K562 (cell line): ENCODE measurements around the gene WFDC13.

Experiments
- ATF7 ChIP-seq: fragments of 450-650 bp; IDR thresholded peaks from 2 replicates; pipeline ENCODE4 v1.7.1; 2014; ENCODE audit warnings: mild to moderate bottlenecking, moderate library complexity
- SPI1 ChIP-seq: IDR thresholded peaks from 2 replicates; pipeline ENCODE4 v1.6.1; 2011; ENCODE audit warnings: low read depth, low read length, control low read depth, borderline replicate concordance
- TF ChIP-seq, protein P1 (sequence below): sonication (generic); formaldehyde crosslinking; IDR thresholded peaks from 2 replicates; pipeline ENCODE4 v1.8.0; 2022; ENCODE audit warnings: mild to moderate bottlenecking, missing genetic modification reagents

DNA sequence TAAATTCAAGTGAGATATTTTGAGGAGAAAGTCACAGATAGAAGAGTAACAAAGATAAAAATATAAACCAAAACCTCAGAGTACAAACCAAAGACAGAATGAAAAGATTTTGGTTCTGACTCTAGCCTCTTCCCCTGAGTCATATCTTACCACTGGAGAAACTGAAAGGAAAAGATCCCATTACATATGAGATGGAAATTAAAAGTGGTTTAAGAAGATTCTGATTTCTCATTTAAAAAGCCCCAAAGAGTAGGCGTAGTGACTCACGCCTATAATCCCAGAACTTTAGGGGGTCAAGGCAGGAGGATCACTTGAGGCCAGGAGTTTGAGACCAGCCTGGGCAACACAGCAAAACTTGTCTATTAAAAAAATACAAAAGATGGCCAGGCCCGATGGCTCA, 50.9 kb downstream of the WFDC13 start:
- TF ChIP-seq SPI1 (no peak), ATF7 (no peak)
- TF ChIP-seq, protein P1, sequence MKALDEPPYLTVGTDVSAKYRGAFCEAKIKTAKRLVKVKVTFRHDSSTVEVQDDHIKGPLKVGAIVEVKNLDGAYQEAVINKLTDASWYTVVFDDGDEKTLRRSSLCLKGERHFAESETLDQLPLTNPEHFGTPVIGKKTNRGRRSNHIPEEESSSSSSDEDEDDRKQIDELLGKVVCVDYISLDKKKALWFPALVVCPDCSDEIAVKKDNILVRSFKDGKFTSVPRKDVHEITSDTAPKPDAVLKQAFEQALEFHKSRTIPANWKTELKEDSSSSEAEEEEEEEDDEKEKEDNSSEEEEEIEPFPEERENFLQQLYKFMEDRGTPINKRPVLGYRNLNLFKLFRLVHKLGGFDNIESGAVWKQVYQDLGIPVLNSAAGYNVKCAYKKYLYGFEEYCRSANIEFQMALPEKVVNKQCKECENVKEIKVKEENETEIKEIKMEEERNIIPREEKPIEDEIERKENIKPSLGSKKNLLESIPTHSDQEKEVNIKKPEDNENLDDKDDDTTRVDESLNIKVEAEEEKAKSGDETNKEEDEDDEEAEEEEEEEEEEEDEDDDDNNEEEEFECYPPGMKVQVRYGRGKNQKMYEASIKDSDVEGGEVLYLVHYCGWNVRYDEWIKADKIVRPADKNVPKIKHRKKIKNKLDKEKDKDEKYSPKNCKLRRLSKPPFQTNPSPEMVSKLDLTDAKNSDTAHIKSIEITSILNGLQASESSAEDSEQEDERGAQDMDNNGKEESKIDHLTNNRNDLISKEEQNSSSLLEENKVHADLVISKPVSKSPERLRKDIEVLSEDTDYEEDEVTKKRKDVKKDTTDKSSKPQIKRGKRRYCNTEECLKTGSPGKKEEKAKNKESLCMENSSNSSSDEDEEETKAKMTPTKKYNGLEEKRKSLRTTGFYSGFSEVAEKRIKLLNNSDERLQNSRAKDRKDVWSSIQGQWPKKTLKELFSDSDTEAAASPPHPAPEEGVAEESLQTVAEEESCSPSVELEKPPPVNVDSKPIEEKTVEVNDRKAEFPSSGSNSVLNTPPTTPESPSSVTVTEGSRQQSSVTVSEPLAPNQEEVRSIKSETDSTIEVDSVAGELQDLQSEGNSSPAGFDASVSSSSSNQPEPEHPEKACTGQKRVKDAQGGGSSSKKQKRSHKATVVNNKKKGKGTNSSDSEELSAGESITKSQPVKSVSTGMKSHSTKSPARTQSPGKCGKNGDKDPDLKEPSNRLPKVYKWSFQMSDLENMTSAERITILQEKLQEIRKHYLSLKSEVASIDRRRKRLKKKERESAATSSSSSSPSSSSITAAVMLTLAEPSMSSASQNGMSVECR = no peak
